NCI-H69 (cell line): ENCODE results near the gene PDP2.
"Not testable (repeated sequence)": the region's sequence is repeated elsewhere in the genome, so short reads cannot be mapped to it uniquely, and the experiment has no call there.

ENCODE experiments used
- DNase-seq: peaks from one replicate; lab custom pipeline; 2025; lab: John Stamatoyannopoulos, UW

PDP2 gene

DNA sequence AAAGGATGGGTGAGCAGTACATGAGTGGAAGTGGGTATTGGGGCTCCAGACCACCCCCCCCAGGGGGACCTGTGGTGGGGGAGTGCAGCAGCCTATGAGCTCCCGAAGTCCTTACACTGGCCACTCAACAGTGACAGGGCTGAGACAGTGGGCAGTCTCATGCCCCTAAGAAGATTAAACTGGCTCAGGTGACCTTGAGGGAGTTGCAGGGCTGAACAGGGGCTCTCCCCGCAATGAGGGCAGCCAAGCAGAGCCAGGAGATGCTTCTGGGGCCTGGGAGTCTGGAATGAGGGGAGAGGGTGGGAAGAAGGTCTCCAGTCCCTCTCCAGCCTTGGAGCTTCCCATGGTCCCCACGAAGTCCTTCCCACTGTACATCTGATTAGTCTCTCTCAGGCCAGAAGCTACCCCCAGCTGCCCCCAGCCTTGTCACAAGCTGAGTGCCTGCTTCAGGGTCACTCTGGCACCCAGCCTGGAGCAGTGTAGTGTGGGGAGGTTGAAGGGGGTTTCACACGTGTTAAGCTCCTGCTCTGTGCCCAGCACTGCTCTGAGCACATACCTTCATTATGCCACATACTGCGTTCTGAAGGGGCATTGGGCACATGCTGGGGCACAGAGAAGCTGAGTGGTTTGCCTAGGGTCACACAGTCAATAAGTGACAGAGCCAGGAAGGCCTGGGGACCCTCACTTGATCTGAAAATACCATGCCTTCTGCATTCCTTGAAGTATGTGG, 39.4 kb downstream of the PDP2 start:
- no peak for DNase-seq

GRCh38 chr16:66920299-66920590, 39.9 kb downstream of the PDP2 start:
- DNase-seq: no peak

GRCh38 chr16:66920924-66921680, 40.8 kb downstream of the PDP2 start:
- DNase-seq: no peak

DNA sequence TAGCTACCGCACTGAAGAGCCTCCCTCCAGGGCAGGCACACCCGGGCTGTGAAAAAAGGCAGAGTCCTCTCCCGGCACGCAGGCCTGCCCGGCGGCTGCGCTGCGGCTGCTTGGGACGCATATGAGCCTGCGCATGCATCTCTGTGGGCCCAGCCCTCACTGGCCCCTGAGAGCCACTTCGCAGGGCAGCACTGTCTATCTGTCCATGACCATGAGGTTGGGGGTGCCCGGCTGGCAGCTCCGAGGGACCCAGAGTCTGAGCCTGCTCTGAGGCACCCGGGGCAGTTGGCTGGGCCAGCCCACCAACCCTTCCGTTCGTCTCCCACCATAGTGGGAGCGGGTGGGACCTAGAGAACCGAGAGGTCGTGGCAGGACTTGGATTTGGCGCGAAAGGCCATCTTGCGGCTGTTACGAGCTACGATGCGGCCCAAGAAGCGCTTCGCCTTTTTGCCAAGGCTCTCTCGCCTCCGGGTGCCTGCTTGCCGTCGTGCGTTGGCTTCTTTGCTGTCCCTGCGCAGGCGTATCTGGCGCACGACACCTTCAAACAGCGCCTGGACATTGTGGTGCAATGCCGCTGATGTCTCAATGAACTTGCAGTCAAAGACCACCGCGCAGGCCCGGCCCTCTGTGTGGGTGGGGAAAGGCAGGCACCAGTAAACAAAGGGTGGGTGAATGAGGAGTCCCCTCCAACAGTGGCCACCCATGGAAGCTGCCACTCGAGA, 41.6 kb downstream of the PDP2 start:
- no peak for DNase-seq

- DNase-seq: peak; percentile 33
Observed at GRCh38 chr16:66923247-66923731, 43.0 kb downstream of the PDP2 start.

- peak; percentile 20 for DNase-seq
Observed at GRCh38 chr16:66923866-66924265, 43.6 kb downstream of the PDP2 start.

DNA sequence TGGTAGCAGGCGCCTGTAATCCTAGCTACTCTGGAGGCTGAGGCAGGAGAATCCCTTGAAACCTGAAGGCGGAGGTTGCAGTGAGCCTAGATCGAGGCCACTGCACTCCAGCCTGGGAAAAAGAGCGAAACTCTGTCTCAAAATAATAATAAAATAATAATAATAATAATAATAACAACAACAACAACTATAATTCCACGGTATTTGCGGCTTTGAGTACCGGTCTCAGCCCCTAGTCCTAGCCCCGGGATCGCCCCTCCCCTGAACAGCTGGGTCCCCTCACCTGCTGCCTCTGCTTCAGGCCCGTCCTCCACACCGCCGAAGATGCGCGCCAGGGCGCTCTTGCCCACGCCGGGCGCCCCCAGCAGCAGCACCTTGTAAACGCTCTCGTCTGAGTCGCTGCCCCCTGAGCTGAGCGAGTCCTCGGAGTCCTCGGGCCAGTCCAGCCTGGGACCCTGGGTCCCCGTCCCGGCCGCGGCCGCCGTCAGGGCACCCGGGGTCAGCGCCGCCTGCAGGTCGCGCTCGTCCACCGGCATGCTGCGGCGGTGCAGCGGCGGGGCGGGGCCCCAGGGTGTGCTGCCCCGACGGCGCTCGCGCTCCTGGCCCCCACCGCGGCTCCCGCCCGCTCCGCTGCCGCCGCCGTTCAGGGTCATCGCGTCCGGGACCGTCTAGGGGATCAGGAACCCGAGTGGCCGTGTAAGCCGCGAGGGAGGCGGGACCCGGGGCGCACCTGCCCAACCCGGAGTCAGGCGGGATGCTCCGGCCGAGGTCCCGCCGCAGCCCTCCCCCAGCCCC, 44.4 kb downstream of the PDP2 start:
- DNase-seq: peak; percentile 28

GRCh38 chr16:66925322-66925840, 45.1 kb downstream of the PDP2 start, which contains the start of gene RRAD:
RRAD (minus strand) TSS chr16:66925535; CDS start chr16:66925179, 356 bp downstream.
- peak; percentile 8 for DNase-seq

- no peak for DNase-seq
Observed at GRCh38 chr16:66926171-66926947, 46.0 kb downstream of the PDP2 start.

DNA sequence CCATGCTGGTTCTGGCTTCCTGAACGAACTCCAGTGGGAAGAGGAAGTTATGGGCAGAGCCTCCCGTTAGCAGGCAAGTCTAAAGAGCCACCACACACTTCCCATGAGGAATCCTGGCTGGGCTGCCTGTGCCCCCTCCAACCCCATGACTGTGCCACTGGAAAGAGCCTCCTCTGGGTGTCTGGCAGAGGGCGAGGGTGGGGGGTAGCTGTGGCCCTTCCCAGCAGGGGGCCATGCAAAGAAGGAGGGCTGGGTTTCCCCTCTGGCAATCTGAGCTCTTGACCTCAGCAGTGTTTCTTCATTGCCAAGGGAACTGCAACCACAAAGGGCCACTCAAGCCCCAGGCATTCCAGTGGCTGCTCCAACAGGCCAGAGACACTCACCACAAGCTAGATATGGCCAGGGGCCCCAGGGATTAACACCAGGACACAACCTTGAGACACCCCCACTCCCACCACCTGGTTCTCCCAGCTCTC, 46.7 kb downstream of the PDP2 start:
- peak; percentile 5 for DNase-seq

DNA sequence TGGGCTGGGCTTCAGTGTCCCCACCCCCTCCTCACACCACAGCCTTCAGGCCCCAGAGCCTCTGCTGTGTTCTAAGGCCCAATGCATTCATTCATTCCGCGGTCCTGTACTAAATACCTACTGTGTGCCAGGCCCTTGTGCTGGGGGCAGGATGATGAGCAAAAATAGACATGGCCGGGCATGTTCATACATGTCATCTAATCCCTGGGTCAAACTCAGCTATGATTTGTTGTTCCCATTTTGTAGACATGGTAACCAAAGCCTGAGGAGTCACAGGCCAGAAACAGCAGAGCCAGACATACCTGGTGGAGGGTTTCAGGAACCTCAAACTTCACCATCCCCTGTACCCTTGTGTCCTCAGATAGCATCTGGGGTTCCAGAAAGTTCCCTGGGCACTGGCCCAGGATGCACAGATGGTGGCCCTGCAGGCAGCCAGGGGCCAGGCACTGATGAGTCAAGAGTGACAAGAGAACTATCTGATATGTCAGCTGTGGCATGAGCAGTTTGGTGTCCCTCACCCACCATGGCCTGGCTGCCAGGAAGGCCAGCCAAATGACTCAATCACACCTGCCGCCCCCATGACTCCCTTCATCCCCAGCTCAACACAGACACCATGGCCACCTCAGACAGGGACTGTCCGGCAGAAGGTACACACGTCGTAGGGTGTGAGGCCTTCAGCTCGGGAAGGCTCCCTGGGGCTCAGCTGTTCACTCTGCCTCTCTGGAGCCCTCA, 47.8 kb downstream of the PDP2 start:
- DNase-seq: peak; percentile 9

GRCh38 chr16:66928702-66929388, 48.5 kb downstream of the PDP2 start:
- peak; percentile 12 for DNase-seq

DNA sequence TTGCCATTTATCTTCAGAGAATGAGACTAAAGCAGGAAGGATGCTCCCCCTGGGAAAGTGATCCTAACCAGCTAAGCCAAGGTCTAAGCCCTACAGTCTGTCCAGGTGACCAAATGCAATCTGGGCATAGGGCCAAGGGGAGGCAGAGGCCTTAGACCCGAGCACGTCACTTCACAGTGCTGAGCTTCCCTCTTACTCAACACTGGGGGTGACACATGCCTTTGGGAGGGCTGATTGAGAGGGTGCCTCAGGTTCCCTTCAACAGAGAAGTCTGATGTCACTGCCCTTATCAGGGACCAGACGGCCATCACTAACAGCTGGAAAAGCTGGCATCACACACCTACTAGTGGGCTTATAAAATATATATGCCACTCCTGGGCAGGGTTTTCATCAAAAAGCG, 49.9 kb downstream of the PDP2 start:
- DNase-seq: peak; percentile 24

GRCh38 chr16:66931665-66932064, 51.4 kb downstream of the PDP2 start:
- no peak for DNase-seq

- no peak for DNase-seq
Observed at GRCh38 chr16:66932076-66932475, 51.8 kb downstream of the PDP2 start.

DNA sequence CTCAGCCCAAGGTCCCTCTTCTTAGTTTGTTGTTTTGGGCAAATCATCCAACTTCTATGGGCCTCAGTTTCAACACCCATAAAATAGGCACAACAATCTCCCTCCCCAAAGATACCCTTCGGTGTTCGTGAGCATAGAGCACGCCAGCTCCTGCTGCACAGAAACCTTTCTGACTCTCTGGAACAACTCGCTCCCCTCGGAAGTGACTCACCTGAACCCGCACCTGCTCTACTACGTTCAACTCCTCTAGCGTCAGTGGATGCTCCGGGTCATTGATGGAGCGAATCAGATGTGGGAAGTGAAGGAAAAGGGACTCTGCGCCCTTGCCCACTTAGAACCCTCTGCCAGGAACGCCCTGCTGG, 53.4 kb downstream of the PDP2 start:
- DNase-seq: no peak

DNA sequence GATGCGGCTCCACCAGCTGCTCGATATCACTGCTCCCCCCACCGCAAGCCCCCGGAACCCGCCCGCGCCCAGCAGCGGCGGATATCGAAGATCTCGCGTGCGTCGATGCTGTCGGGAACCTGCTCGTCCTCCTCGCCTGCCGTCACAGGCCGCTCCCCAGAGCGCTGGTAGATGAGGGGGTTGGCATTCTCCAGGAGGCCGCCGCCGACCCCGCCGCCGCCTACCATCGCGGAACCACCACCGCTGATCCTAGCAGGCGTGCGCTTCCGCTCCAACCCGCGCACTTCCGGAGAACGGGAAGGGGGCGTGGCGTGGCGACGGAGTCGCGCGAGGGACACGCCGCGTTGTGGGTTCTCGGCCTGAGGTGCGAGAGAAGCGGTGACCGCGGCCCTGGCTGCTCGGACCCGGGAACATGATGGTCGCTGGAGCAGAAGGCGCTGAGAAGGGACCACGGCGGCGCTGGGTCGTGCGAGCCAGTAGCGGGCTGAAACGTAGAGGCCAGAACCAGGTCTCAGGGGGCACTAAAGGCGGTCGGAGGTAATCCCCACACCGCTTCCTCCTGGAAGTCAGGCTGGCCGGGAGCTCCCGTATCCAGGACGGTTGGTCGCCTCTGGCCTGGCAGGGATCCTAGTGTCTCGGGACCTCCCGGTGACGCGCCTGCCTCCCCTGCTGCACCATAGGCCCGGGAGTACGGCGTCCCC, 54.0 kb downstream of the PDP2 start, which contains the start of gene CIAO2B:
CIAO2B (minus strand) TSS at position 265 of the 701 bp plus-strand sequence; CDS start at position 227, 38 bp downstream.
- peak; percentile 83 for DNase-seq

- DNase-seq: not testable (repeated sequence)
Observed at GRCh38 chr16:66934839-66935313, 54.6 kb downstream of the PDP2 start.
